GM10266 (cell line): ENCODE results near the gene ICAM2.

ENCODE experiments used
- DNase-seq: peaks from one replicate; pipeline ENCODE4 v3.0.0; 2012; ENCODE audit errors: extremely low spot score
- CTCF ChIP-seq: IDR thresholded peaks from 2 replicates; pipeline ENCODE4 v1.5.1; 2012; ENCODE audit warnings: mild to moderate bottlenecking, low read depth; ENCODE audit not compliant: control insufficient read depth, insufficient read depth; ENCODE audit errors: missing control alignments

The ICAM2 gene

DNA sequence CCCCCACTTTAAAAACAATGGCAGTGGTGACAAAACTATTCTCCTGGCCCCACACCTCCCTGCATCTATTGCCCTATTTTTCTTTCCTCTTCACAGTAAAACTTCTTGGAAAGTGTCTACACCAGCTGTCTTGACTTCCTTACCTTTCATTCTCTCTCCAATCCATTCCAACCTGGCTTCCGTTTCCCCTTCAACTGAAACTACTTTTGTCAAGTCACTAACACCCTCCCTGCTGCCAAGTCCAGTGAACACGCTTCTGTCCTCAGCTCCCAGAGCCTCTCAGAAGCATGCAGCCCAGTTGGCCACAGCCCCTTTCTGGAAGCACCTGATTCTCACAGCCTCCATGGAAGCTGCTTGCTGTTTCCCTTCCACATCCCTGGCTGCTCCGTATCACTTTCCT lies 43.7 kb downstream of the ICAM2 start:
- TF ChIP-seq CTCF, result no peak
- DNase-seq, result no peak

DNA sequence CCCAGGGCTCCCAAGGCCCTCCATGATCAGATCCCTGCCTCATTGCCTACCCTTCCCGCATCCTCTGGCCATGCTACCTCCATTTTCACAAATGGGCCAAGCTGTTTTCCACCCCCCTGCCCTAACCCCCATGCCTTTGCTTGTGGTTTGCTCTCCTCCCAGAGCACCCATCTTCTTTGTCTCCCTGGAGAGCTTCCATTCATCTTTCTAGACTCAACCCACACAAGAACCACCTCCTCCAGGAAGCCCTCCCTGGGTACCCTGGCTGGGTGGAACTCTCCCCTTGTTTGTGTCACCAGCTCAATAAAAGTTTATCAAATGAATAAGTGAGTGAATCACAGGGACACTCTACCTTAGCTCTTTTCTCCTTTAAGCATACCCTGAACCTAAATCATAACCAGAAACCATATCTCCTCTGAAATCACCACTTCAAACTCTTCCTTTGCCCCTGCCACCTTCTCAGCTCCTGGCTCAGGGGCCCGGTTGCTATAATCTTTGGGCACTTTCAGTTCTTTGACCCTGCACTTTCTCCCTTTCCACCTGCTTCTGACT lies 44.8 kb downstream of the ICAM2 start:
- DNase-seq, result no peak
- TF ChIP-seq CTCF, result no peak

- TF ChIP-seq CTCF, result no peak
- no peak for DNase-seq
Observed at GRCh38 chr17:63974594-63975192, 45.7 kb downstream of the ICAM2 start.

DNA sequence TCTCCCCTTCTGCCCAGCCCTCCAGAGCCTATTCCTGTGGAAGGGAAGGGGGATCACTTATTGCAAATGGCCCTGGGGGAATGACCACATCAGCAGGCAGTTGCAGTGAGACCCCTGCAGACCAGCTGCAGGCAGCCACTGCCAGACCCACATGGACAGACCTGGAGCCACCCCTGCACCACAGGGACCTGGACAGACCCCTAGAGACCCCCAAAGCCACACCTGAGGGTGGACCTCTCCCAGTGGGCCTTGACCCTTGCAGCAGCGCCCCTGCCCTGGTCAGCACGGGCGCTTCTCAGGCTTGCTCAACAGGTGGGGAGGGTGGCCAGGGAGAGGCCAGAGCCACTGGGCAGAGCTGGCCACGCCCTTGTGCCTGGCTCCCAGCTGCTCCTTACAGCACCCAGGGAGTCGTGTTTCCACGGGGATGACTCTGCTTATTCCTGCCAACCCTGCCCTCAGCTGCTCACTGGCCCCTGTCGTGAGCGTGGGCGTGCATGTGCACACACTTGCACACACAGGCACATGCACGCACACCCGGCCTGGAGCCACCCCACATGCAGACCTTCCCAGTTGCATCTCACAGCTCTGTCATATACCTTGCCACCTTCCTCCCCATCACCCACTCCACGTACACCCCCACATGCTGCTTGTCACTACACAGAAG lies 46.4 kb downstream of the ICAM2 start:
- TF ChIP-seq CTCF, result no peak
- no peak for DNase-seq

DNA sequence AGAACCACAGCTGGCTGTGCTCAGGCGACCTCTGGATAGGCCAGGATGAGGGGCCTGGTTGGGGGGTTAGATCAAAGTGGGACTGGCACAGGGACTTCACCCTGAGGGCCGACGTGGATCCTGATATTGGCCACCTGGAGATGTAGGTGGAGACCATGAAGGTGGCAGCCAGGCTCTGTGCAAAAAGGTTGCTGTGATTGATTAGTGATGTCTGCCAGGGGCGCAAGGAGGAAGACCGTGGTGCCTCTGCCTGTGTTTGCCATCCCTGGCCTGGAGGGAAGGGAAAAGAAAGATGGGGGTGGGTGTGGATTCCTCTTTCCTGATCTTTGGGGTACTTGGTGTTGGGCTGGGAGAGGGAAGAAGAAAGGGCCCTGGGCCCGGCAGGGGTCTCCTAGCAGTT lies 47.2 kb downstream of the ICAM2 start:
- no peak for TF ChIP-seq CTCF

GRCh38 chr17:63972796-63973195 lies 47.6 kb downstream of the ICAM2 start, which contains the start of gene SCN4A:
Gene SCN4A (minus strand): TSS chr17:63972918. CDS start chr17:63972841, 77 bp downstream.
- TF ChIP-seq CTCF, result no peak
- no peak for DNase-seq

More for the DNA sequence above, 47.2 kb downstream of the ICAM2 start:
- no peak for DNase-seq

GRCh38 chr17:63969278-63969677 lies 51.2 kb downstream of the ICAM2 start:
- DNase-seq, result no peak
- no peak for TF ChIP-seq CTCF
